ENCODE data around the gene ACER3.
"Not testable (repeated sequence)": the region's sequence is repeated elsewhere in the genome, so short reads cannot be mapped to it uniquely, and the experiment has no call there.

The ACER3 gene

DNA sequence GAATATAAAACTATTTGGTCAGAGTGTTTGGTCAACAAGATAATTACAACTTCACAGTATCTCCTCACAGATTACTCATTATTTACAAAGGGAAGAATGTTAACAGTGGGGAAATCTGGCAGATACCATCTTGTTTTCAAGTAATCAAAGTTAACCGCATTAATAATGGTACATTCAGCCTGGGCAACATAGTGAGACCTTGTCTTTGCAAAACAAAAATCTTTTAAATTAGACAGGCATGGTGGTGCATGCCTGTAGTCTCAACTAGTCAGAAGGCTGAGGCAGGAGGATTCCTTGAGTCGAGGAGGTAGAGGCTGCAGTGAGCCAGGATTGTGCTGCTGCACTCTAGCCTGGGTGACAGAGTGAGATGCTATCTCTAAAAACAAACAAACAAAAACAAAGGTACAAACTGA is 78.5 kb downstream of the ACER3 start:
- no peak for DNase-seq

DNA sequence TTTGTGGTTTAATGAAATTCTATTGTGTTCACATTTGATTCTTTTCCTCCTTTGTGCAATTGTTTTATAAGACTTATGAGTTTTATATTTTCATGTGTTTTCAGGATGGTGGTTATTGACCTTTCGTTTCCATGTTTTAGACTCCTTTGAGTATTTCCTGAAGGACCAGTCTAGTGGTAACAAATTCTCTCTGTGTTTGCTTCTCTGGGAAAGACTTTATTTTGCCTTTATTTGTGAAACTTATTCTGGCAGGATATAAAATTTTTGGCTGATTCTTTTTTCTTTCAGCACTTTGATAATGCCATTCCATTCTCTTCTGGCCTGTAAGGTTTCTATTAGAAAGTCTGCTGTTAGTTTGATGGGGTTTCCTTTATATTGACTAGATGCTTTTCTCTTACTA is 83.5 kb downstream of the ACER3 start:
- DNase-seq: no peak

DNA sequence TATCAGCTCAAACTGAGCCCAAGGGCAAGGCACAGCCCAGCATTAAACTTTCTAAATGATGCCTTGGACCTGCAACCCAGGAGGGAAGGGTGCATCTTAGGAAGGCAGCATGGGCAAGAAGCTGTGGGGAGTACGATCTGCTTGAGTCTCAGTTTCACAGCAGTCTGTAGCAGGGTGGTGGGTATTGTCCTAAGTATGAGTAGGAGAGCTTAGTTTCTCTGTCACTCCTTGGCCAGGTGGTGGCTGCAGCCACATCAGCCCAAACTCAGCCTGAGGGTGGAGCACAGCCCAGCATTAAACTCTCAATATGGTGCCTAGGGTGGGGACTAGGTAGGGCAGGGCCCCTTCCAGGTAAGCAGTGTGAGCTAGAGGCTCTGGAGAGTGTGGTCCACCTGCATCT is 85.5 kb downstream of the ACER3 start:
- no peak for DNase-seq

DNA sequence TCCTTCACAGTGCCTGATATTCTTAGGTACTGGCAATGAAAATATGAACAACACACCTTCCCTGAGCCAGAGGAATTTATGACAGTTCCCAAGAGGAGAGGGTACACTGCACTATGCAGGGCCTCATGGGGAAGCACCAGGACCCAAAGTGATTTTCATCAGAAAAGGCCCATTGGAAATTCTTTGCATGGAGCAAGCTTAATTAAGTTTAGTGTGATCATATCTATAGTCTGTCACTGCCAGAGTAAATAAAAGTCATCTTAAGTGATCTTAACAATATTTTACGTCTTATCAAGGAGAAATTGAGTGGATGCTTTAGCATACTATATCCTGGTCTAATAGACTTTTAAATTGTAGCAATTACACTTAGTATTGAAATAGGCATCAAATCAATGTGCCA is 86.5 kb downstream of the ACER3 start:
- DNase-seq: no peak

DNA sequence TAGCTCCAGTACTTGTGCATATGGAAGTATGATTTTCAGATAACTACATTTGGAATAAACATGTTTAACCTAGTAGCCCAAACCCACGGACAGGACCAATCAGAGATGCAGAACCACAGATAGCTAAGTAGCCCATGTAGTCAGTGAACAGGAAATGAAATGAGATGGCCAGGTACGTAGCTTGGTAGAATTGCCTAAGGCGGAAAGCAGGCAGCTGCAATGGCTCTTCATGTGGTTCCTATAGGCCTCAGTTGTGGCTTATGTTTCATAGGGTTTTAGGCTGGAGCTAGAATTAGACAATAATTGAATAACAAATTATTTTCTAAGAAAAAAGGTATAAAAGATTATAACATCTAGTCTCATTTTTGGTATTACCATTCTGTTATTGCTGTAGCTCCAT is 87.1 kb downstream of the ACER3 start:
- no peak for DNase-seq

DNA sequence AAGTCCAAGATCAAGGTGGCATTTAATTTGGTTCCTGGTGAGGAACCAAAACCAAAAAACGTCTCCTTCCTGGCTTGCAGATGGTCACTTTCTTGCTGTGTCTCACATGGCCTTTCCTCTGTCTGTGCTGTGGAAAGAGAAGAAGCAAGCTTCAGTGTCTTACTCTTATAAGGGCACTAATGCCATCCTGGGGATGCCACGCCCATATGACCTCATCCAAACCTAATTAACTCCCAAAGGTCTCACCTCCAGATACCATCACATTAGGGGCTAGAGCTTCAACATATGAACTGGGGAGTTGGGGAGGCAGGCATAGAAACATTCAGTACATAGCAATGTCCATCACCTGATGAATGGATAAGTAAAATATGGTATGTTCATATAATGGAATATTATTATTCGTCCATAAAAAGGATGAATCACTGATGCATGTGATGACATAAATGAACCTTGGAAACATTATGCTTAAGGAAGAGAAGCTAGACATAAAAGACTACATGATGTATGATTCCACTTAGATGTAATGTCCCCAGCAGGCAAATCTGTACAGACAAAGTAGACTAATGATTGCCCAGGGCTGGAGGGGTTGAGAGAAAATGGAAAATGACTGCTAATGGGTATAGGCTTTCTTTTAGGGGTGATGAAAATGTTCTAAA is 94.9 kb downstream of the ACER3 start:
- no peak for DNase-seq

DNA sequence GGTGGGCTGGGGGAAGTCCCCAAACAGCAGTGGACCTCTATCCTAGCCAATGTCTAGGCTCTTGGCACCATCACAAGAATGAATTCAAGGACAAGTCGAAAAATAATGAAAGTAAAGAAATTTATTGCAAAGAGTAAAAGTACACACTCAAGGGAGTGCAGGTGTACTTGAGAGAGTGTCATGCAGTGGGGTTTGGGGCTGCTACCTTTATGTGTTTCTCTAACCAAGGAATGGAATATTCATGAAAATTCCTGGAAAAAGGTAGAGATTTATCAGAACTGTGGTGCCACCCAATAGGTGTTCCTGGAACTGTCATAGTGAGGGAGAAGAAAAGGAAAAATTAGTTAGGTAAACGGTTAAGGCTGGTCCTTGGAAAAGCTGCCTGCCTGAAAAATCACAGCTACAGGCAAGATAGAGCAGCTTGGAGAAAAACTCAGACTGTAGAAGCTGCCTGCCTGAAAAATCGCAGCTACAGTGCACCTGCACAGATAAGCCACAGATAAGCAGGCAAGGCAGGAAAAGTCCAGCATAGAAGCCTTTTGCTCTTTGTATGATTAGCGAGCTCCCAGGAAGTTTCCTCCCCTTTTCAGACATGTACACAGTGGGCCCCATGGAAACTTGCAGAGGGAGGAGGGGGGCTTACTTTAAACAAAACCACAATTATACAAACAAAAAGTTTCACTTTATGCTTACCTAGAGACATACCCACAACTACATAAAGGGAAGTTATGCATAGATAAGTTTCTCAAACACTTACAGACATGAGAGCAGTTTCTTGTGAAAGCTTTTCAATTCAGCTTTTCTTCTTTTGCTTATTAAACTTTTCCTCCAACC is 102.1 kb downstream of the ACER3 start:
- no peak for DNase-seq

DNA sequence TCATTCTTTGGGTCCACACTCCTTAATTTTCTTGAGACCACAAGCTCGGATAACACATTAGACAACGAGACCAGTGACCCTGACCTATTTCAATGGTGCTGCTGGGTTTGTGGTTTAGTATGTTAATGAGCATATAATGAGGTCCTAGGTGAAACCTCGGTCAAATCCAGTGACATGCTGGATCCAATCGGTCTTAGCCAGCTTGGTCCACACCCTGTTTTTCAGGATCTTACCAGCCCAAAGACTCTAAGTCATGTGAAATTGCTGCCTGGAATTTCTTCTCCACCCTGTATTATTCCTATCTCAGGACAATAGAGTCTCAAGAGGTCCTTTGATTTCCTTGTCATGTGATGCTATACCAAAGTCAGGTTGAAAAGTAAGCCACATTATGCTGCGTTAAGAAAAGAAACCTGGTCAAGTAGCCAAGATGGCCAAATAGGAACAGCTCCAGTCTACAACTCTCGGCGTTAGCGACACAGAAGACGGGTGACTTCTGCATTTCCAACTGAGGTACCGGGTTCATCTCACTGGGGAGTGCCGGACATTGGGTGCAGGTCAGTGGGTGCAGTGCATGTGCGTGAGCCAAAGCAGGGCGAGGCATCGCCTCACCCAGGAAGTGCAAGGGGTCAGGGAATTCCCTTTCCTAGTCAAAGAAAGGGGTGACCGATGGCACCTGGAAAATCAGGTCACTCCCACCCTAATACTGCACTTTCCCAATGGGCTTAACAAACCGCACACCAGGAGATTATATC is 102.9 kb downstream of the ACER3 start:
- DNase-seq: not testable (repeated sequence)

DNA sequence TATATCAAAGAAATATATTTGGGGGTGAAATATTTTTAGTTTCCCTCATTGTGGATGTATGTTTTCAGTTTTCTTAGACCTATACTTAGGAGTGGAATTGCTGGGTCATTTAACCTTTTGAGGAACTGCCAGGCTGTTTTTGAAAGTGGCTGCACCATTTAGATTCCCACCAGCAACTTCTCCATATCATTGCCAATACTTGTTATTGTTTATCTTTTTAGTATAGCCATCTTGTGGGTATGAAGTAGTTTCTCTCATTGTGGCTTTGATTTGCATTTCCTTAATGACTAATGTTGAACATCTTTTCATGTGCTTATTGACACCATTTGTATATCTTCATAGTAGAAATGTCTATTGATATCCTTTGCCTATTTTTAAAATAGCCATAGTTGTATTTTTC is 111.3 kb downstream of the ACER3 start:
- no peak for DNase-seq

DNA sequence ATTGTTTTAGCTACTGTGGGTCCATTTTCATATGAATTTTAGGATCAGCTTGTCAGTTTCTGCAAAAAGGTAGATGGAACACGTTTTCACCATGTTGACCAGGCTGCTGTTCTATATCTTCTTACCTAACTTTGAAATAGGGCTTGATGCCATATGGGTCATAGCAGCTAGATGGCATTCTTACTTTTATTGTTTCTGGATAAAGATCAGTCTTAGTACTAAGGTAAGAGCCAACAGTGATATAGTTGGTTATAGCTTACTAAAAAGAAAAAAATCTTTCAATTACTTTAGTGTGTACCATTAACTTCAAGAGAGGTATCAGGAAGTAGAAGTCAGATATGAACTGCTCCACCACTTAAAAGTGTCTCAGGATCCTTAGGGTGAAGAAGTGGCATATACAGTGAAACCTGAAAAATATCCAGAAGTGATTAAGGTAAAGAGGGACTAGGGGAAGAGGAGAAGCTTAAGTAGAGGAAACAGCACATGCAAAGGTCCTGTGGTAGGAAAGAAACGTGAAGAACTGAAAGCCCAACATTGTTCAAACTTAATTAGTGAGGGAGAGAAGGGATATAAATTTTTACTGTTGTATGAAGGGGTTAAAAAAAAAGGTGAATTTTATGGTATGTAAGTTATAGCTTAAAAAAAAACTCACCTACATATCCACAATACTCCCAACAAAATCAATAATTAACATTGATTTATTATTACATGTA is 113.6 kb downstream of the ACER3 start:
- no peak for DNase-seq

DNA sequence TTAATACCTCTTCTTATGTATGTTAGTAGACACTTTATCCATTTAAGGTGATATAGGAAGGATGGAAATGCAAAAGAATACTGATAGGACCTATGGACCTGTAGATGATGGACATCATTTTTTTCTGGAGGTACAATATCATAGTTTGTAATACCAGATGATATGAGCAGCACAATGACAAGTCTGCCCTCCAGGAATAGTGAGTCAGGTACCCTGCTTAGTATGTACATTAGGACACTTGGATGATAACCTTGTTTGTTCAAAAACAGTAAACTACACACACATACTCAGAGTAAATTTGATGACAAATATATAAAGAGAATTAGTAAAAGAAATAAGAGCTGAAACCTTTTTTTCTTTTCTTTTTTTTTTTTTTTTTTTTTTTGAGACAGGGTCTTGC is 114.8 kb downstream of the ACER3 start:
- DNase-seq: no peak

DNA sequence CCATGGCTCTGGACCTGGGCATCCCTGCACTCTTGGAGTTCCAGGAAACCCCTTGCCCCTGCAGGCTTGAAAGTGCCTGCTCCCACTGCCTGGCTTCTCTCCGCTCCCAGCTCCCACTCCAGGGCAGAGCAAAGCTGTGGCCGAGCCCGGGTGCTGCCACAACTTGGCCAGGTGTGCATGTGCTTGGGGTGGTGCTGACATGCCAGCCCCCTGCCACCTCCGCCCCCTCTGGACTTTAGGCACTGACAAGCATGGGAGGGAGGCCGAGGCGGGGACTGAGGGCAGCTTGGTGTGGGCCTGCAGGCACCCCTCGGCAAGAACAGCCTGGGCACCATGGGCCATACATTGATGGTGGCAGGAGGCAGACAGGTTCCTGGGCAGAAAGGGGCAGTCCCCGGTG is 117.1 kb downstream of the ACER3 start:
- DNase-seq: no peak

DNA sequence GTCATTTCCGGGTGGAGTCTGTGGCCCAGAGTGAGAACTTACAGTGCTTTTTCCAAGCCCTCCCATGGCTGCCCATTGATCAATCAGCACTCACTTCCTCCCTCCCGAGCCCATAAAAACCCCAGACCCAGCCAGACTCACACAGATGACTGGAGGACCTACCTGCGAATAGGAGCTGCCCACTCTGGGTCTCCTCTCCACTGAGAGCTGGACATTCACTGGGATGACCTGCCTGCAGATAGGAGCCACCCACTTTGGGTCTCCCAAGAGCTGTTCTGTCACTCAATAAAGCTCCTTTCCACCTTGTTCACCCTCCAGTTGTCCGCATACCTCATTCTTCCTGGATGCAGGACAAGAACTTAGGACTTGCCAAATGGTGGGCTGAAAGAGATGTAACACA is 117.5 kb downstream of the ACER3 start:
- no peak for DNase-seq

DNA sequence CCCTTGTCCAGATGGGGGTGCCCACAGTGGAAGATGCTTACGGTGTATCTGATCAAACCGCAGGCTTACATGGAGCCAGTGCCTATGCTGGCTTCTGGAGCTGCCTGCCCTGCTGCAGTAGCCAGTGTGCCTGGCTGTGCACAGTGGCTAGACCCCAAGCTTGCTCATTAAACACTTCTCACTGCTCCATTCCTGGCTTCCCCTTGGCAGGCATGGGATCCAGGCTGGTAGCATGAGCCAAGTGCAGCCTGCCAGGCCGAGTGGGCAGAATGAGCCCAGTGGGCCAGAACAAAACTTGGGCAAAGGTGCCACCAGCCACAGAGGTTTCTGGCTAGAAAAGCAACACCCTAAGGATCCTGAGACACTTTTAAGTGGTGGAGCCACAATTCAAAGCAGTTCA is 118.1 kb downstream of the ACER3 start:
- DNase-seq: no peak

DNA sequence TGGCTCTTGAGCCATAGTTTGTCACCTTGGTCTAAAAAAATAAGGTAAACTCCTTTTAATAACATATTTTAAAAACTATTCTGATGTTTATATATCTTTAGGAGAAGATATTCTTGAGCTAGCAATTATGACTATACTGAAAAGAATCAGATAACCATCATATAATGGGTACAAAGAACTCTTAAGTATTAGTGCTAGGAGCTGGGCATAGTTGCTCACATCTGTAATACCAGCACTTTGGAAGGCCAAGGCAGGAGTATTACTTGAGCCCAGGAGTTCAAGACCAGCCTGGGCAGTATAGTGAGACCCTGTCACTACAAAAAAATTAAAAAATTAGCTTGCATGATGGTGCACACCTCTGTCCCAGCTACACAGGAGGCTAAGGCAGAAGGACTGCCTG is 119.5 kb downstream of the ACER3 start:
- no peak for DNase-seq

DNA sequence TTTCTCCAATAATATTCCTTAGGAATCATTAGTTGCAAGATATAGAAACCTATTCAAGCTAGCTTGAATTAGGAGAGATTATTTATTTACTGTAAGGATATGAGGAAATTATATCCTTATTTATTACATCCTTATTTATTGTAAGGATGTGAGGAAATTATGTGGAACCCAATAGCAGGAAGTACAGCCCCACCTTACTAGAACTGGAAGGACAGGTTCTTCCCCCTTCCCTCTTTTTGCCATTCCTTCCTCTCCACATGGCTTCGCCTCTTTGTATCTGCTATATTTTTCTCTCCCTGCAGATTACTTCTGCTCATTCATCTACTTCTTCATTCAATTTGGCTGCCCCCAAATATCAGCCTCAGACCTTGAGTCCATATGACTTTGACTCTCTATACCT is 124.0 kb downstream of the ACER3 start:
- no peak for DNase-seq

DNA sequence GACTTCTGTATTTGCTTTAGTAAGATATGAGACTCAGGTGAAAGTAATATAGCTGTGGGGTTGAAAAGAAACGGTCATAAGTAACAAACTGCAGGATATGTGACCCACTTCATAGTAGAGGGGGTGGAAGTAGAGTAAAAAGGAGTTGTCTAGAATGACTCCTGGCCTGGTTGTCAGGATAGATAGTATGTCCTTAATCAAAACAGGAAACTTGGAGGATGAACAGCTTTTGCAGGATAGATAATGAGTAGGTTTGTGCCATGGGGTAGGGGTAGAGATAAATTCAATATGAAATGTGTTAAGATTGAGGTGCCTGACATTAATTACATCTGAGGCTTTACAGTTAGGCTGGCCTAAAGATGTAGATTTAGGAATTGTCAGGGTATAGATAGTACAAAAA is 126.5 kb downstream of the ACER3 start:
- DNase-seq: no peak

DNA sequence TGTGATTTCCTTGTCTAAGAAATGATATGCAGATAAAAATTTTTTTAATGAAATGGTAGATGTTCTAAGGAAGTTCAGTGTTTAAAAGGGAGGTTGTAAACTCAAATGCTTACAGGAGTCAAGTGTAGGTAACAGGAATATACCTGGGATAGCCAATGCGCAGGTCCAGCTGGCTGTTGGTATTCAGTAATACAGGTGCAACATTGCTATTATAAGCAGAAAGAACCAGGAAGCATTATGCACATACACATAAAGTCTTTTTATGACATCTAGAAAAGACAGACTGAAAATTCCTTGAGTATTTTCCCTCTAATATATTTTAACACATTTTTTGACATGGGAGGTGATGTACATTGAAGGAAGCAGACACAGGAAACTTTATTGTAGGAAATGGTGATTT is 129.9 kb downstream of the ACER3 start:
- DNase-seq: no peak

DNA sequence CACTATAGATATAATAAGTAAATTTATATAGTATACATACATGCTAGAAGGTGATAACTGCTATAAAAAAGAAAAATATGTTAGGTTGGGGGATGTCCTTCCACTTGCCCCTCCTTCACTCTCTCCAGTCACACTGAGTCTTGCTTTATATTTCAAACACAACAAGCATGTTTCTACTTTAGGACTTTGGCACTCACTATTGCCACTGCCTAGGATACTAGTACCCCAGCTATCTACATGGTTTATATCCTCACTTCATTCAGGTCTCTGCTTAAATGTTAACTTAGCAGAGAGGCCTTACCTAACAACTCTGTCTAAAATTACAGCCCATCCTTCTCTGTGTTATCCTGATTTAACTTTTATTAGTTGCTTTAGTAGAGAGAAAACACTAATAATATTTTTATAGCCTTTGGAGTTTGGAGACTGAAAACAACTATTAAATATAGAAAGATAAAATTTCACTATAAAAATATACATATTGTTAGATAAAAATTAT is 134.4 kb downstream of the ACER3 start:
- no peak for DNase-seq

DNA sequence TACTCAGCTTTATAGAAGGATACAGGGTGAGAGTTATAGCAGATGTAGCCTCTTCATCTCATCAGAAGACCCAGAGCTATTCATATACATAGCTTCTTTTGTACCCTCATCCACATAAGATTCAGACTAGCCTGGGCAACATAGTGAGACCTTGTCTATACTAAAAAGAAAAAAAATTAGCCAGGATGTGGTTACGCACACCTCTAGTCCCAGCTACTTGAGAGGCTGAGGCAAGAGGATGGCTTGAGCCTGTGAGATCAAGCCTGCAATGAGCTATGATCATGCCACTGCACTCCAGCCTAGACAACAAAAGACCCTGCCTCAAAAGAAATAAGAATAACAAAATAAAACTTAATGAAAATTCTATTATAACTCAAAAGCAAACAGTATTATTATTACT is 136.8 kb downstream of the ACER3 start:
- DNase-seq: no peak

DNA sequence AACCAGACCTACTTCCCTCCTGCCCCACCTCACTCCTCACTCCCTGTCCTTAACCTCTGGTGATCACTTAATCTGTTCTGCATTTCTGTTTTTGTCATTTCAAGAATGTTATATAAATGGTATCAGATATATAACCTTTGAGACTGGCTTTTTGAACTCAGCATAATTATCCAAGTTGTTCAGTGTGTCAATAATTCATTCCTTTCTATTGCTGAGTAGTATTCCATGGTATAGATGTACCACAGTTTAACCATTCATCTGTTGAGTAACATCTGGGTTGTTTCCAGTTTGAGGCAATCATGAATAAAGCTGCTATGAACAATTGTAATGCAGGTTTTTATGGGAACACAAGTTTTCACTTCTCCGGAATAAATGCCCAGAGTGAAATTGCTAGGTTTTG is 138.9 kb downstream of the ACER3 start:
- DNase-seq: no peak

DNA sequence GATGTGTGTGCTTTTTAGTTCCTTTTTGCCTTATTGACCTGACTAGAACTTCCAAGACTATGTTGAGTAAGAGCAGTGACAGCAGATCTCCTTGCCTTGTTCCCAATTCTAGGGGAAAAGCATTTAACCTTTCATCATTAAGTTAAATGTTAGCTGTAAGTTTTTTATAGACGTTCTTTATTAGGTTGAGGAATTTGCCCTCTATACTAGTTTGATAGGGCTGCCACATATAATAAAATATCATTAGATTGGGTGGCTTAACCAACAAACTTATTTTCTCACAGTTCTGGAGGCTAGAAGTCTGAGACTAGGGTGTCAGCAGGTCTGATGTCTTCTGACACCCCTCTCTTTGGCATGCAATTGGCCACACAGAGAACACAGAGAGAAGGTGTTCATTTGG is 140.9 kb downstream of the ACER3 start:
- DNase-seq: no peak

DNA sequence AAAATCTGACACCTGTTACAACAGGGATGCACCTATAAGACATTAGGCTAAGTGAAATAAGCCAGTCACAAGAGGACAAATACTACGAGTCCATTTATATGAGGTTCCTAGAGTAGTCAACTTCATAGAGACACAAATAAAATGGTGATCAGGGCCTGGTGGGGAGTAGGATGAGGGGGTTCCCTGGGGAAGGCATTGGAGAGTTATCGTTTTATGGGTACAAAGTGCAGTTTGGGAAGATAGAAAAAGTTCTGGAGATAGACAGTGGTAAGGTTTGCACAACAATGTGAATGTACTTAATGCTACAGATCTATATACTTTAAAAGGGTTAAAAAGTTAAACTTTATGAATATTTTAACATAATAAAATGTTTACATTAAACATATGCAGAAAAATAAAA is 142.1 kb downstream of the ACER3 start:
- DNase-seq: no peak

All from right hindlimb (tissue), 1 donor.